Liver (tissue), 9 donors: Measurements from ENCODE around the gene FNDC7. TPM values are rescaled to one million over a fixed set of nuclear protein-coding genes. Genes with fewer than 3 reads are reported as not detected.

Experiments used
- DNase-seq: peaks from one replicate; pipeline ENCODE4 v3.0.0-alpha.2; 2017; ENCODE audit warnings: low spot score
- H3K27ac ChIP-seq, 2 donors: one replicate each; pipeline ENCODE4 v1.7.0; 2013; ENCODE audit warnings: inconsistent platforms in 2 of 2, low read length in 2 of 2, control low read depth in 1 of 2, low read depth in 1 of 2, mild to moderate bottlenecking in 1 of 2
- H3K27me3 ChIP-seq, 4 donors: one replicate each; pipeline versions ENCODE4 v1.6.1 to v1.7.0; 2013; ENCODE audit warnings: low read length in 3 of 4, inconsistent platforms in 1 of 4, mild to moderate bottlenecking in 1 of 4, moderate library complexity in 1 of 4; ENCODE audit not compliant: control insufficient read depth in 4 of 4, insufficient read depth in 4 of 4
- H3K36me3 ChIP-seq, 4 donors: one replicate each; pipeline versions ENCODE4 v1.6.1 to v1.7.0; 2013; ENCODE audit warnings: low read length in 3 of 4, mild to moderate bottlenecking in 3 of 4, low read depth in 1 of 4, moderate library complexity in 1 of 4; ENCODE audit not compliant: control insufficient read depth in 4 of 4, insufficient read depth in 3 of 4
- H3K4me1 ChIP-seq, 4 donors: one replicate each; pipeline versions ENCODE4 v1.6.1 to v1.7.0; 2013; ENCODE audit warnings: low read length in 3 of 4, mild to moderate bottlenecking in 3 of 4, moderate library complexity in 1 of 4; ENCODE audit not compliant: control insufficient read depth in 4 of 4, insufficient read depth in 4 of 4
- H3K4me3 ChIP-seq, 3 donors: one replicate each; pipeline versions ENCODE4 v1.6.1 to v1.7.0; 2013; ENCODE audit warnings: low read length in 3 of 3, control low read depth in 1 of 3, low read depth in 1 of 3, mild to moderate bottlenecking in 1 of 3
- H3K9ac ChIP-seq, 2 donors: one replicate each; pipeline ENCODE4 v1.7.0; 2013; ENCODE audit warnings: low read length in 2 of 2, mild to moderate bottlenecking in 2 of 2, moderate library complexity in 2 of 2, control low read depth in 1 of 2, low read depth in 1 of 2
- H3K9me3 ChIP-seq, 4 donors: one replicate each; pipeline versions ENCODE4 v1.6.1 to v1.7.0; 2013; ENCODE audit warnings: low read length in 3 of 4; ENCODE audit not compliant: control insufficient read depth in 4 of 4
- ATF3 ChIP-seq: IDR thresholded peaks from 2 replicates; pipeline ENCODE4 v1.6.1; 2016; ENCODE audit warnings: antibody characterized with exemption
- CTCF ChIP-seq: fragments of 150-350 bp; IDR thresholded peaks from 2 replicates; pipeline ENCODE4 v1.5.1; 2017; ENCODE audit warnings: improper control_type of control experiment, low read depth, low read length; ENCODE audit not compliant: missing input control
- EGR1 ChIP-seq, 2 donors: IDR thresholded peaks; 2 replicates each; pipeline ENCODE4 v1.6.1; 2016 to 2018; ENCODE audit warnings: antibody characterized with exemption in 2 of 2, low read depth in 2 of 2
- FOXA1 ChIP-seq: IDR thresholded peaks from 2 replicates; pipeline ENCODE4 v1.6.1; 2016; ENCODE audit warnings: antibody characterized with exemption
- FOXA2 ChIP-seq: IDR thresholded peaks from 2 replicates; pipeline ENCODE4 v1.6.1; 2016; ENCODE audit warnings: antibody characterized with exemption
- GABPA ChIP-seq, 2 donors: IDR thresholded peaks in 1 of 2; conservative IDR thresholded peaks in 1 of 2; 2 replicates each; pipeline ENCODE4 v1.6.1; 2016; ENCODE audit warnings: antibody characterized with exemption in 2 of 2, mild to moderate bottlenecking in 1 of 2, moderate library complexity in 1 of 2
- HNF4A ChIP-seq, 2 donors: conservative IDR thresholded peaks; 2 replicates each; pipeline ENCODE4 v1.6.1; 2016; ENCODE audit warnings: antibody characterized with exemption in 2 of 2, mild to moderate bottlenecking in 2 of 2
- HNF4G ChIP-seq: IDR thresholded peaks from 2 replicates; pipeline ENCODE4 v1.6.1; 2016; ENCODE audit warnings: antibody characterized with exemption
- JUND ChIP-seq, 2 donors: IDR thresholded peaks; 2 replicates each; pipeline ENCODE4 v1.6.1; 2016; ENCODE audit warnings: antibody characterized with exemption in 2 of 2
- MAX ChIP-seq: IDR thresholded peaks from 2 replicates; pipeline ENCODE4 v1.6.1; 2016; ENCODE audit warnings: antibody characterized with exemption
- NR2F2 ChIP-seq: IDR thresholded peaks from 2 replicates; pipeline ENCODE4 v1.6.1; 2016; ENCODE audit warnings: antibody characterized with exemption
- RAD21 ChIP-seq, 2 donors: IDR thresholded peaks; 2 replicates each; pipeline ENCODE4 v1.6.1; 2016; ENCODE audit warnings: antibody characterized with exemption in 2 of 2, mild to moderate bottlenecking in 2 of 2
- REST ChIP-seq: IDR thresholded peaks from 2 replicates; pipeline ENCODE4 v1.6.1; 2016; ENCODE audit warnings: antibody characterized with exemption, mild to moderate bottlenecking
- RXRA ChIP-seq, 2 donors: IDR thresholded peaks; 2 replicates each; pipeline ENCODE4 v1.6.1; 2017 to 2018; ENCODE audit warnings: antibody characterized with exemption in 2 of 2, mild to moderate bottlenecking in 1 of 2
- SP1 ChIP-seq: IDR thresholded peaks from 2 replicates; pipeline ENCODE4 v1.6.1; 2018; ENCODE audit warnings: antibody characterized with exemption, mild to moderate bottlenecking
- TAF1 ChIP-seq: conservative IDR thresholded peaks from 2 replicates; pipeline ENCODE4 v1.6.1; 2016; ENCODE audit warnings: antibody characterized with exemption, mild to moderate bottlenecking
- YY1 ChIP-seq: IDR thresholded peaks from 2 replicates; pipeline ENCODE4 v1.6.1; 2016; ENCODE audit warnings: antibody characterized with exemption, mild to moderate bottlenecking
- ZBTB33 ChIP-seq: IDR thresholded peaks from 2 replicates; pipeline ENCODE4 v1.6.1; 2016; ENCODE audit warnings: antibody characterized with exemption
- WGBS: extraction: QIAGEN DNeasy Blood & Tissue Kit; methylation state at CpG from one replicate; pipeline ENCODE4 v1.1.7; 2013; 5-methylcytosine and 5-hydroxymethylcytosine counted together
- polyA plus RNA-seq, 2 donors: library from polyadenylated mRNA; stranded (reverse) in 1 of 2; unstranded in 1 of 2; fragments of 200-250 nt in 1 of 2; fragments of >200 nt in 1 of 2; fragmentation: Nextera tagmentation in 1 of 2; extraction: Ambion mirVana in 1 of 2; gene quantifications; one replicate each; pipeline versions ENCODE4 v1.2.1 to v1.2.3, GENCODE V29; 2013 to 2015
- total RNA-seq, 2 donors: library from RNA; depleted of rRNA; stranded (reverse); fragments of >200 nt; gene quantifications; one replicate each; pipeline ENCODE4 v1.2.3, GENCODE V29; 2014
- donor health status: healthy.
- donor health status: healthy.
- donor health status: healthy.
- donor health status: healthy.
- donor health status: healthy.

FNDC7 gene
- total and polyA plus RNA-seq, 4 donors = not detected

- Histone ChIP-seq H3K27me3 (peaks cover 0 to 4% (median 0%) of the 10 kb centered on the region in 4 donors), H3K9ac (no peak overlapping the region), H3K27ac (no peak overlapping the region), H3K4me1 (no peaks in the 10 kb centered on the region), H3K9me3 (no peaks in the 10 kb centered on the region), H3K4me3 (no peak overlapping the region), H3K36me3 (no peaks in the 10 kb centered on the region)
- DNase-seq = no peak
- TF ChIP-seq RAD21 (IDR thresholded peaks at IDR 0.05) (no peak), EGR1 (IDR thresholded peaks at IDR 0.05; ENCODE audit: low read depth in 2 of 2) (no peak), GABPA (IDR thresholded peaks at IDR 0.05 in 1 of 2, conservative IDR thresholded peaks at IDR 0.05 in 1 of 2) (no peak), SP1 (no peak), YY1 (no peak), FOXA2 (no peak), HNF4G (no peak), MAX (no peak), CTCF (no peak), ZBTB33 (no peak), FOXA1 (no peak), HNF4A (conservative IDR thresholded peaks at IDR 0.05) (no peak), ATF3 (no peak), JUND (IDR thresholded peaks at IDR 0.05) (no peak), TAF1 (no peak), RXRA (IDR thresholded peaks at IDR 0.05) (no peak), NR2F2 (no peak)
- 89% methylated on average over 8 of the region's 8 CpGs for WGBS
Measured at GRCh38 chr1:108728327-108728923, 15.7 kb downstream of the FNDC7 start.

- Histone ChIP-seq H3K4me1 (no peaks in the 10 kb centered on the region), H3K36me3 (no peaks in the 10 kb centered on the region)
Measured at GRCh38 chr1:108729481-108729880, 16.8 kb downstream of the FNDC7 start.

More at GRCh38 chr1:108729481-108729880, 16.8 kb downstream of the FNDC7 start:
- Histone ChIP-seq H3K27ac (no peak overlapping the region), H3K9ac (no peak overlapping the region), H3K27me3 (peaks cover 0 to 4% (median 0%) of the 10 kb centered on the region in 4 donors), H3K4me3 (no peak overlapping the region), H3K9me3 (no peaks in the 10 kb centered on the region)
- 89% methylated on average over 4 of the region's 4 CpGs for WGBS
- DNase-seq = no peak
- TF ChIP-seq HNF4G = no peak
- no peak for TF ChIP-seq RAD21 (IDR thresholded peaks at IDR 0.05)
- no peak for TF ChIP-seq MAX
- TF ChIP-seq EGR1 (IDR thresholded peaks at IDR 0.05; ENCODE audit: low read depth in 2 of 2) = no peak
- TF ChIP-seq ZBTB33 = no peak
- no peak for TF ChIP-seq SP1
- TF ChIP-seq ATF3 = no peak
- no peak for TF ChIP-seq YY1
- TF ChIP-seq NR2F2 = no peak
- no peak for TF ChIP-seq HNF4A (conservative IDR thresholded peaks at IDR 0.05)
- TF ChIP-seq REST = no peak
